Measurements from ENCODE around the gene UBALD2.
"Not testable (repeated sequence)": the region's sequence is repeated elsewhere in the genome, so short reads cannot be mapped to it uniquely, and the experiment has no call there.

The UBALD2 gene

GRCh38 chr17:76239538-76240274, 25.4 kb upstream of the UBALD2 start:
- H3K4me1 Mint-ChIP-seq: peaks cover 4% of the 10 kb centered on the region
- peaks cover 17% of the 10 kb centered on the region for H3K27me3 Mint-ChIP-seq
- peak overlapping the region; percentile 73 for H3K4me3 Mint-ChIP-seq
- DNase-seq (ENCODE audit: low spot score in 2 of 2) (no peak), ATAC-seq (ENCODE audit: low read depth) (no peak)
- H3K36me3 Mint-ChIP-seq: no peaks in the 10 kb centered on the region
- H3K9me3 Mint-ChIP-seq: no peaks in the 10 kb centered on the region
- no peak overlapping the region for H3K27ac Mint-ChIP-seq

- Mint-ChIP-seq H3K9me3 (no peaks in the 10 kb centered on the region), H3K4me3 (peak within 1 kb of the TSS; percentile 90), H3K27ac (peak within 1 kb of the TSS; percentile 41), H3K27me3 (peaks cover 17% of the 10 kb centered on the region), H3K4me1 (peaks cover 4% of the 10 kb centered on the region), H3K36me3 (no peaks in the 10 kb centered on the region)
- peak; percentile 92 for ATAC-seq (ENCODE audit: low read depth)
- DNase-seq (ENCODE audit: low spot score in 2 of 2): peak in 1 of 2 donors; percentile 21
These were observed 24.5 kb upstream of the UBALD2 start, which contains the start of gene RNF157 for GRCh38 chr17:76240461-76241203. RNF157 (minus strand) TSS chr17:76240493; CDS start chr17:76240240, 253 bp downstream.

DNA sequence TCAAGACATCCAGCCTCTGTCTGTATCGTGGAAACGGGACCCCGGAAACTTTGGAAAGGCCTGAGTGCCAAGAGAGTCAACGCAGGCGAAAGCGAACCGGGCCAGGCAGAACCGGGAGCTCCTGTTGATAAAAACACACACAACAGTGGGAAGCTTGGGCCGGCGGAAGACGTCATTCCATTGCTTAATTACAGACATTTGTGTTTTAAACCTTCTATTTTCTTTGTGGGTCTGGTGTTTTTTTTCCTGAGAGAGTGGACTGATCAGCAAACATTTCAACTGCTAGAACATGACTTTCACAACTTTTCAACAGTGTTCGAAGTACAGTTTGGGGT, 24.0 kb upstream of the UBALD2 start:
- Mint-ChIP-seq H3K9me3 (no peaks in the 10 kb centered on the region), H3K27me3 (peaks cover 17% of the 10 kb centered on the region), H3K27ac (peak overlapping the region; percentile 41), H3K4me3 (peak overlapping the region; percentile 90), H3K36me3 (no peaks in the 10 kb centered on the region), H3K4me1 (peaks cover 4% of the 10 kb centered on the region)
- ATAC-seq (ENCODE audit: low read depth): no peak
- no peak for DNase-seq (ENCODE audit: low spot score in 2 of 2)

- Mint-ChIP-seq H3K27me3 (peaks cover 17% of the 10 kb centered on the region), H3K9me3 (no peaks in the 10 kb centered on the region), H3K4me1 (peaks cover 8% of the 10 kb centered on the region), H3K27ac (no peak overlapping the region), H3K4me3 (no peak overlapping the region), H3K36me3 (no peaks in the 10 kb centered on the region)
- ATAC-seq (ENCODE audit: low read depth) (no peak), DNase-seq (ENCODE audit: low spot score in 2 of 2) (no peak)
These were observed 23.4 kb upstream of the UBALD2 start for GRCh38 chr17:76241691-76242255.

GRCh38 chr17:76243826-76244679, 21.1 kb upstream of the UBALD2 start:
- DNase-seq (ENCODE audit: low spot score in 2 of 2) (no peak), ATAC-seq (ENCODE audit: low read depth) (no peak)
- Mint-ChIP-seq H3K4me1 (peaks cover 11% of the 10 kb centered on the region), H3K27me3 (peaks cover 17% of the 10 kb centered on the region), H3K36me3 (no peaks in the 10 kb centered on the region), H3K27ac (no peak overlapping the region), H3K4me3 (no peak overlapping the region), H3K9me3 (no peaks in the 10 kb centered on the region)

- H3K27ac Mint-ChIP-seq: not testable (repeated sequence)
- H3K4me1 Mint-ChIP-seq: peaks cover 11% of the 10 kb centered on the region
These were observed 20.4 kb upstream of the UBALD2 start for GRCh38 chr17:76244721-76245120.

GRCh38 chr17:76246080-76247066, 18.8 kb upstream of the UBALD2 start:
- H3K4me1 Mint-ChIP-seq: peaks cover 9% of the 10 kb centered on the region
- no peaks in the 10 kb centered on the region for H3K36me3 Mint-ChIP-seq
- no peak for DNase-seq (ENCODE audit: low spot score in 2 of 2)

More at GRCh38 chr17:76244721-76245120, 20.4 kb upstream of the UBALD2 start:
- H3K4me3 Mint-ChIP-seq; DNase-seq (ENCODE audit: low spot score in 2 of 2); H3K36me3 Mint-ChIP-seq; ATAC-seq (ENCODE audit: low read depth); H3K9me3 Mint-ChIP-seq: not testable (repeated sequence)
- peaks cover 17% of the 10 kb centered on the region for H3K27me3 Mint-ChIP-seq

GRCh38 chr17:76247304-76247703, 17.8 kb upstream of the UBALD2 start:
- H3K4me1 Mint-ChIP-seq: peaks cover 17% of the 10 kb centered on the region
- H3K27me3 Mint-ChIP-seq: peaks cover 8% of the 10 kb centered on the region
- no peak for DNase-seq (ENCODE audit: low spot score in 2 of 2)
- H3K4me3 Mint-ChIP-seq: no peak overlapping the region
- no peaks in the 10 kb centered on the region for H3K36me3 Mint-ChIP-seq
- no peaks in the 10 kb centered on the region for H3K9me3 Mint-ChIP-seq
- ATAC-seq (ENCODE audit: low read depth): no peak
- no peak overlapping the region for H3K27ac Mint-ChIP-seq

More at GRCh38 chr17:76246080-76247066, 18.8 kb upstream of the UBALD2 start:
- Mint-ChIP-seq H3K27ac (no peak overlapping the region), H3K4me3 (peak overlapping the region; percentile 27), H3K9me3 (no peaks in the 10 kb centered on the region), H3K27me3 (peaks cover 11% of the 10 kb centered on the region)
- ATAC-seq (ENCODE audit: low read depth): peak; percentile 93

DNA sequence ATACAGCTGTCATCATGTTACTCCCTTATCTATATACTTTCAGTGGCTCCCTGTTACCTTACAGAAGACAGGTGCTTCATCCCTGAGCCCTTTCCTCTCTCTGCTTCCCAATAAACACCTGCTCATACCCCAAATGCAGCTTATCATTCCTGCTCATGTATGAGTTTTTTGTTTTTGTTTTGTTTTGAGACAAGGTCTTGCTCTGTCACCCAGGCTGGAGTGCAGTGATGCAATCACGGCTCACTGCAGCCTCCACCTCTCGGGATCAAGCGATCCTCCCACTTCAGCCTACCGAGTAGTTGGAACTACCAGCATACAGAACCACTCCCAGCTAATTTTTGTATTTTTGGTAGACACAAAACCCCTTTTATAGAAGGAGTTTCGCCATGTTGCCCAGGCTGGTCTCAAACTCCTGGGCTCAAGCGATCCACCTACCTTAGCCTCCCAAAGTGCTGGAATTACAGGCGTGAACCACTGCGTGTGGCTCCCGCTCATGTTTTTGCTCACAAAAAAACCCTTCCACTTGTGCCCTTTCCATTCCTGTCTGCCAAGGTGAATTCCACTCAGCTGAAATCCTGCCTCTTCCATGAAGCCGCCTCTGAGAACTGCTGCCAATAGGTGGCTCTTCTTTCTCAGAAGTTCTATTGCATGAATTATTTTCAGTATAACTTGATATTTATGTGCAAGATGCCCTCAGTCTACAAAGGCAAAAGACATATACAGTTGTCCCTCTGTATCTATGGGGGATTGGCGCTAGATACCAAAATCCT, 16.9 kb upstream of the UBALD2 start:
- H3K4me3 Mint-ChIP-seq: no peak overlapping the region
- no peaks in the 10 kb centered on the region for H3K9me3 Mint-ChIP-seq
- no peak for ATAC-seq (ENCODE audit: low read depth)
- peaks cover 22% of the 10 kb centered on the region for H3K4me1 Mint-ChIP-seq
- peaks cover 4% of the 10 kb centered on the region for H3K27me3 Mint-ChIP-seq
- no peak overlapping the region for H3K27ac Mint-ChIP-seq
- no peak for DNase-seq (ENCODE audit: low spot score in 2 of 2)
- H3K36me3 Mint-ChIP-seq: no peaks in the 10 kb centered on the region

DNA sequence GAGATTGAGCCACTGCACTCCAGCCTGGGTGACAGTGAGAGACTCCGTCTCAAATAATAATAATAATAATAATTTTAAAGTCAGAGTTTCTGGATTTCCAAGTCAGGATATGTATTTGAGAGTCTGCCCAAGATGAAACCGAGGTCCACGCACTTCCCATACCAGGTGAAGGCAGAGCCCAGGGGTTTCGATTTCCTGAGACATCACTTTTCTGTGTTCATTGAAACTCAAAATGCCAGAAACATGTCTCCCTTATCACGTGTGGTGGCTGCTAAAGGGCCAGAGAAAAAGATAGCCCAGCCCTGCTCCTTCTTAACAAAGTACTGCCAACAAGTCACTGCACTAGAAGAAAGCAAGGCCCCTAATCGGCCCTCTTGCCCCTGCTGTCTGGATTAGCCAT, 15.0 kb upstream of the UBALD2 start:
- Mint-ChIP-seq H3K27me3 (peaks cover 1% of the 10 kb centered on the region), H3K4me3 (no peak overlapping the region), H3K27ac (no peak overlapping the region), H3K4me1 (peaks cover 23% of the 10 kb centered on the region), H3K9me3 (no peaks in the 10 kb centered on the region), H3K36me3 (no peaks in the 10 kb centered on the region)
- DNase-seq (ENCODE audit: low spot score in 2 of 2) (no peak), ATAC-seq (ENCODE audit: low read depth) (no peak)

DNA sequence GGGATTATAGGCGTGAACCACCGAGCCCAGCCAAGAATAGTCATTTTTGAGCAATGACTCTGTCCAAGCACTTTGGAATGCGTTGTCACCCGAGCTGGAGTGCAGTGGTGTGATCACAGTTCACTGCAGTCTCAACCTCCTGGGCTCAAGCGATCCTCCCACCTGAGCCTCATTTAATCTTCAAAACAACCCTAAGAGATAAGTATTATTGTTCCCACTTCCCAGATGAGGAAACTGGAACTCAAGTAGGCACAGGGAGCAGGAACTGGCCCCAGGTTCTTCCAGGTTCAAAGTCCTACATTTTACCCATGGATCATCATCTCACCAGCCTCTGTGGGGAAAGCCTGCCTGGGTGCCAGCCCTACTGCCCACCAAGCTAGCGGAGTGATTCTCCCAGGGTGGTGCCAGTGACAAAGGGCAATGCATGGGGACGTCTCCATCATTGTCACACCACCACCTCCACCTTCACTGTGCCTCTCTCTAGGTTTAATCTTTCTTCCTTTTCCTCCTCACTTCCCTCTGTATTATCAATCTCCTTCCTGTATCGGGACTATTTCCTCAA, 13.6 kb upstream of the UBALD2 start:
- Mint-ChIP-seq H3K9me3 (no peaks in the 10 kb centered on the region), H3K27me3 (peaks cover 1% of the 10 kb centered on the region), H3K4me3 (peak overlapping the region; percentile 79), H3K4me1 (peaks cover 21% of the 10 kb centered on the region), H3K36me3 (no peaks in the 10 kb centered on the region), H3K27ac (peak overlapping the region; percentile 78)
- DNase-seq (ENCODE audit: low spot score in 2 of 2) (no peak), ATAC-seq (ENCODE audit: low read depth) (no peak)
